HEK293T (cell line): ENCODE measurements around the gene RGS1.

Experiments used
- ARNT ChIP-seq: fragments of 450-650 bp; IDR thresholded peaks from 2 replicates; pipeline ENCODE4 v1.6.1; 2017; ENCODE audit warnings: mild to moderate bottlenecking
- BHLHE40 ChIP-seq: fragments of 450-650 bp; IDR thresholded peaks from 2 replicates; pipeline ENCODE4 v1.6.1; 2016; ENCODE audit warnings: mild to moderate bottlenecking, moderate library complexity, borderline replicate concordance
- CTBP1 ChIP-seq: fragments of 450-650 bp; IDR thresholded peaks from 2 replicates; pipeline ENCODE4 v1.6.1; 2016; ENCODE audit warnings: borderline replicate concordance
- ELF4 ChIP-seq: fragments of 450-650 bp; IDR thresholded peaks from 2 replicates; pipeline ENCODE4 v1.6.1; 2017; ENCODE audit warnings: antibody characterized with exemption
- FOXA1 ChIP-seq: fragments of 450-650 bp; IDR thresholded peaks from 2 replicates; pipeline ENCODE4 v1.6.1; 2016; ENCODE audit warnings: mild to moderate bottlenecking
- FOXK2 ChIP-seq: fragments of 450-650 bp; IDR thresholded peaks from 2 replicates; pipeline ENCODE4 v1.6.1; 2016; ENCODE audit warnings: mild to moderate bottlenecking
- FOXM1 ChIP-seq: fragments of 450-650 bp; IDR thresholded peaks from 2 replicates; pipeline ENCODE4 v1.6.1; 2017; ENCODE audit warnings: mild to moderate bottlenecking, borderline replicate concordance
- L3MBTL2 ChIP-seq: fragments of 450-650 bp; conservative IDR thresholded peaks from 2 replicates; pipeline ENCODE4 v1.6.1; 2016; ENCODE audit warnings: mild to moderate bottlenecking
- NFRKB ChIP-seq: fragments of 450-650 bp; IDR thresholded peaks from 2 replicates; pipeline ENCODE4 v1.6.1; 2016; ENCODE audit warnings: mild to moderate bottlenecking, moderate library complexity
- SP1 ChIP-seq: fragments of 450-650 bp; IDR thresholded peaks from 2 replicates; pipeline ENCODE4 v1.6.1; 2017
- SUZ12 ChIP-seq: fragments of 450-650 bp; IDR thresholded peaks from 2 replicates; pipeline ENCODE4 v1.6.1; 2016; ENCODE audit warnings: mild to moderate bottlenecking
- TARDBP ChIP-seq: fragments of 450-650 bp; IDR thresholded peaks from 2 replicates; pipeline ENCODE4 v1.6.1; 2016
- ZNF384 ChIP-seq: fragments of 450-650 bp; IDR thresholded peaks from 2 replicates; pipeline ENCODE4 v1.6.1; 2016
- TF ChIP-seq, protein P1 (sequence below): fragments of 450-650 bp; IDR thresholded peaks from 2 replicates; pipeline ENCODE4 v1.6.1; 2016

GRCh38 chr1:192615055-192615454 is 39.5 kb downstream of the RGS1 start:
- TF ChIP-seq BHLHE40 (no peak), FOXK2 (no peak), SP1 (no peak), L3MBTL2 (no peak), CTBP1 (no peak), NFRKB (no peak), ELF4 (no peak), TARDBP (no peak), FOXA1 (no peak), ARNT (no peak), FOXM1 (no peak), SUZ12 (no peak), ZNF384 (no peak)
- TF ChIP-seq, protein P1, sequence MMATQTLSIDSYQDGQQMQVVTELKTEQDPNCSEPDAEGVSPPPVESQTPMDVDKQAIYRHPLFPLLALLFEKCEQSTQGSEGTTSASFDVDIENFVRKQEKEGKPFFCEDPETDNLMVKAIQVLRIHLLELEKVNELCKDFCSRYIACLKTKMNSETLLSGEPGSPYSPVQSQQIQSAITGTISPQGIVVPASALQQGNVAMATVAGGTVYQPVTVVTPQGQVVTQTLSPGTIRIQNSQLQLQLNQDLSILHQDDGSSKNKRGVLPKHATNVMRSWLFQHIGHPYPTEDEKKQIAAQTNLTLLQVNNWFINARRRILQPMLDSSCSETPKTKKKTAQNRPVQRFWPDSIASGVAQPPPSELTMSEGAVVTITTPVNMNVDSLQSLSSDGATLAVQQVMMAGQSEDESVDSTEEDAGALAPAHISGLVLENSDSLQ = no peak
